ENCODE results near the gene PLPPR1.

PLPPR1 gene

DNA sequence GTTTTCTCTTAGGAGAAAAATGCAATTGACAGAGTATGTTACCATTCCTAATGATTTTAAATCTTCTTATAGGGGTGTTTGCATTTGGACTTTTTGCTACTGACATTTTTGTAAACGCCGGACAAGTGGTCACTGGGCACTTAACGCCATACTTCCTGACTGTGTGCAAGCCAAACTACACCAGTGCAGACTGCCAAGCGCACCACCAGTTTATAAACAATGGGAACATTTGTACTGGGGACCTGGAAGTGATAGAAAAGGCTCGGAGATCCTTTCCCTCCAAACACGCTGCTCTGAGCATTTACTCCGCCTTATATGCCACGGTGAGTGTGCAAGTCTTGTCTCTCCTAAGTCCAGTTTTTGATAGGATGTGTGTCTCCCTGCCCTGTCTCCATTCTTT, 280.6 kb downstream of the PLPPR1 start:
- no peak overlapping the region for H3K9ac ChIP-seq (ENCODE audit: low read length)
- H2AFZ ChIP-seq (ENCODE audit: low read depth, low read length, severe bottlenecking) = no peak overlapping the region
- no peaks in the 10 kb centered on the region for H3K36me3 ChIP-seq (ENCODE audit: low read length)
- H3K9me2 ChIP-seq (replicated peaks; ENCODE audit: insufficient read depth, low read length) = no peaks in the 10 kb centered on the region
- no peak overlapping the region for H3K27ac ChIP-seq (ENCODE audit: low read depth, low read length)
- no peak for TF ChIP-seq EZH2phosphoT487 (conservative IDR thresholded peaks at IDR 0.05; ENCODE audit: low read length)
- TF ChIP-seq, protein P1, sequence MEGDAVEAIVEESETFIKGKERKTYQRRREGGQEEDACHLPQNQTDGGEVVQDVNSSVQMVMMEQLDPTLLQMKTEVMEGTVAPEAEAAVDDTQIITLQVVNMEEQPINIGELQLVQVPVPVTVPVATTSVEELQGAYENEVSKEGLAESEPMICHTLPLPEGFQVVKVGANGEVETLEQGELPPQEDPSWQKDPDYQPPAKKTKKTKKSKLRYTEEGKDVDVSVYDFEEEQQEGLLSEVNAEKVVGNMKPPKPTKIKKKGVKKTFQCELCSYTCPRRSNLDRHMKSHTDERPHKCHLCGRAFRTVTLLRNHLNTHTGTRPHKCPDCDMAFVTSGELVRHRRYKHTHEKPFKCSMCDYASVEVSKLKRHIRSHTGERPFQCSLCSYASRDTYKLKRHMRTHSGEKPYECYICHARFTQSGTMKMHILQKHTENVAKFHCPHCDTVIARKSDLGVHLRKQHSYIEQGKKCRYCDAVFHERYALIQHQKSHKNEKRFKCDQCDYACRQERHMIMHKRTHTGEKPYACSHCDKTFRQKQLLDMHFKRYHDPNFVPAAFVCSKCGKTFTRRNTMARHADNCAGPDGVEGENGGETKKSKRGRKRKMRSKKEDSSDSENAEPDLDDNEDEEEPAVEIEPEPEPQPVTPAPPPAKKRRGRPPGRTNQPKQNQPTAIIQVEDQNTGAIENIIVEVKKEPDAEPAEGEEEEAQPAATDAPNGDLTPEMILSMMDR (IDR thresholded peaks at IDR 0.05; ENCODE audit: insufficient read depth, low read length, poor library complexity, severe bottlenecking) = no peak
- no peaks in the 10 kb centered on the region for H3K27me3 ChIP-seq (ENCODE audit: low read length)
- no peaks in the 10 kb centered on the region for H3K79me2 ChIP-seq (ENCODE audit: insufficient read depth, low read length)
- no peak overlapping the region for H3K4me2 ChIP-seq (ENCODE audit: low read depth, low read length, poor library complexity, severe bottlenecking)
- no peaks in the 10 kb centered on the region for H3K9me3 ChIP-seq (ENCODE audit: insufficient read depth, low read length)
- no peak overlapping the region for H3K4me3 ChIP-seq (ENCODE audit: insufficient read depth, low read length, poor library complexity, severe bottlenecking)
- H4K20me1 ChIP-seq (ENCODE audit: low read depth, low read length) = no peaks in the 10 kb centered on the region
- no peaks in the 10 kb centered on the region for H3F3A ChIP-seq (ENCODE audit: insufficient read depth)

DNA sequence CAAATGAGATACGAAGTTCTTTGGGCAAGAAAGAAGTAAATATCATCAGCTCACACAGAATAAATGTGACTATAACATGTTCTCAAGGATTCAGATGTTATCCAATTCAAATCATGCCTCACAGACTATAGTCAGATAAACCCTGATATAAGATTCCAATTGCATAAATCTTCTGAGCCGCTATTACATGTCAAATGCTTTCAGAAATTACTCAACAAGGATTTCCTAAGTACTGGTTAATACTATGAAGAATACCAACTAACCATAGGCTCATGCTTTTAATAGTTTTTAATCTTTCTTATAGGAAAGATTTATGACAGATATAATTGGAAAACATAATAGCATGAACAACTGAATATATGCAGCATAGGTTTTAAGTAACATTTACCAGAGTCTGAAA, 282.7 kb downstream of the PLPPR1 start:
- TF ChIP-seq, protein P1 (IDR thresholded peaks at IDR 0.05; ENCODE audit: insufficient read depth, low read length, poor library complexity, severe bottlenecking) = no peak
- TF ChIP-seq EZH2phosphoT487 (conservative IDR thresholded peaks at IDR 0.05; ENCODE audit: low read length) = no peak
- no peaks in the 10 kb centered on the region for H3K27me3 ChIP-seq (ENCODE audit: low read length)
- no peaks in the 10 kb centered on the region for H3K9me3 ChIP-seq (ENCODE audit: insufficient read depth, low read length)
- H3F3A ChIP-seq (ENCODE audit: insufficient read depth) = no peaks in the 10 kb centered on the region
- no peaks in the 10 kb centered on the region for H3K9me2 ChIP-seq (replicated peaks; ENCODE audit: insufficient read depth, low read length)
- no peak overlapping the region for H3K27ac ChIP-seq (ENCODE audit: low read depth, low read length)
- H3K9ac ChIP-seq (ENCODE audit: low read length) = no peak overlapping the region
- H4K20me1 ChIP-seq (ENCODE audit: low read depth, low read length) = no peaks in the 10 kb centered on the region
- H3K4me3 ChIP-seq (ENCODE audit: insufficient read depth, low read length, poor library complexity, severe bottlenecking) = no peak overlapping the region
- H3K36me3 ChIP-seq (ENCODE audit: low read length) = no peaks in the 10 kb centered on the region
- no peak overlapping the region for H2AFZ ChIP-seq (ENCODE audit: low read depth, low read length, severe bottlenecking)
- no peaks in the 10 kb centered on the region for H3K79me2 ChIP-seq (ENCODE audit: insufficient read depth, low read length)
- H3K4me2 ChIP-seq (ENCODE audit: low read depth, low read length, poor library complexity, severe bottlenecking) = no peak overlapping the region

DNA sequence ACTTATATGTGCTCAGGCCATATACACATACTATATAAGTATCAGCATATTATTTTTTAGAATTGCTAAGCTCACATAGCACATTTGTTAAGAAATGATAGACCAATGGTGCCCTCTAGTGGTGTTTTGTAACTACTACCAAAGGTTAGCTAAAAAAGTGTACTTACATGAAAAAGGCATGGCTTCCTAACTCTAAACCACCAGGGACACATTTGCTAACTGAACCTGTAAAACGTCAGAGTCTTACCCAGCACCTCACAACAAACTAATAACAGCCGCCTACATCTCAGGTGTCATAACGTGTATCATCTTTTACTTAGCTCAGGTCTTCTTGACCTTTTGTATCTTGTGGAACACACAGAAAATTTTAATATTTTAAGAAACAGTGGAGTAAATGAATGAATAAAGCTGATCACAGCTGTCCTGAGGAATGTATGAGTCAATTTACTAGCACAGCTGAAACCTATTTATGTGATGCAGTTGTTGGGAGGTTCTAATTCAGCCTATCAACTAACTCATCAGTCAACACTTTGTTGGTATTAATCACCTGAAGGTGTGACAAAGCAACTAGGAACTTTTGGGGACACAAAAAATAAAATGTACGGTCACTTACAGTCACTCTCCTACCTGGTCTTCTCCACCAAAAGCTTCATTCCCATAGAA, 283.4 kb downstream of the PLPPR1 start:
- Histone ChIP-seq H2AFZ (ENCODE audit: low read depth, low read length, severe bottlenecking) (no peak overlapping the region), H3K27ac (ENCODE audit: low read depth, low read length) (no peak overlapping the region), H3K27me3 (ENCODE audit: low read length) (no peaks in the 10 kb centered on the region), H3K9me2 (replicated peaks; ENCODE audit: insufficient read depth, low read length) (no peaks in the 10 kb centered on the region), H3F3A (ENCODE audit: insufficient read depth) (no peaks in the 10 kb centered on the region), H3K4me3 (ENCODE audit: insufficient read depth, low read length, poor library complexity, severe bottlenecking) (no peak overlapping the region), H3K9ac (ENCODE audit: low read length) (no peak overlapping the region), H3K9me3 (ENCODE audit: insufficient read depth, low read length) (no peaks in the 10 kb centered on the region), H3K4me2 (ENCODE audit: low read depth, low read length, poor library complexity, severe bottlenecking) (no peak overlapping the region), H3K79me2 (ENCODE audit: insufficient read depth, low read length) (no peaks in the 10 kb centered on the region), H3K36me3 (ENCODE audit: low read length) (no peaks in the 10 kb centered on the region), H4K20me1 (ENCODE audit: low read depth, low read length) (no peaks in the 10 kb centered on the region)
- TF ChIP-seq, protein P1 (IDR thresholded peaks at IDR 0.05; ENCODE audit: insufficient read depth, low read length, poor library complexity, severe bottlenecking) = peak; percentile 58
- TF ChIP-seq EZH2phosphoT487 (conservative IDR thresholded peaks at IDR 0.05; ENCODE audit: low read length) = no peak

All from SU-DHL-6 (cell line).